ENCODE measurements around the gene ANKRD35.
"Not testable (repeated sequence)": the region's sequence is repeated elsewhere in the genome, so short reads cannot be mapped to it uniquely, and the experiment has no call there.

ANKRD35 gene

GRCh38 chr1:145845144-145845513 lies 40.5 kb downstream of the ANKRD35 start:
- H3K4me3 ChIP-seq (ENCODE audit: control insufficient read depth, low read depth, low read length) = peak overlapping the region; percentile 59
- TF ChIP-seq CTCF (conservative IDR thresholded peaks at IDR 0.05; ENCODE audit: control insufficient read depth, insufficient read depth, low read depth, low read length) = no peak
- no peak for DNase-seq (ENCODE audit: low read depth)

GRCh38 chr1:145843031-145843430 lies 42.6 kb downstream of the ANKRD35 start:
- no peak for DNase-seq (ENCODE audit: low read depth)
- no peak overlapping the region for H3K4me3 ChIP-seq (ENCODE audit: control insufficient read depth, low read depth, low read length)
- no peak for TF ChIP-seq CTCF (conservative IDR thresholded peaks at IDR 0.05; ENCODE audit: control insufficient read depth, insufficient read depth, low read depth, low read length)

- DNase-seq (ENCODE audit: low read depth) = no peak
- no peak for TF ChIP-seq CTCF (conservative IDR thresholded peaks at IDR 0.05; ENCODE audit: control insufficient read depth, insufficient read depth, low read depth, low read length)
- H3K4me3 ChIP-seq (ENCODE audit: control insufficient read depth, low read depth, low read length) = no peak overlapping the region
Measured at GRCh38 chr1:145837656-145838055, 48.0 kb downstream of the ANKRD35 start.

- H3K4me3 ChIP-seq (ENCODE audit: control insufficient read depth, low read depth, low read length); DNase-seq (ENCODE audit: low read depth): not testable (repeated sequence)
Measured at GRCh38 chr1:145830810-145831209, 54.9 kb downstream of the ANKRD35 start.

GRCh38 chr1:145828367-145829026 lies 57.2 kb downstream of the ANKRD35 start:
- no peak for TF ChIP-seq CTCF (conservative IDR thresholded peaks at IDR 0.05; ENCODE audit: control insufficient read depth, insufficient read depth, low read depth, low read length)
- no peak overlapping the region for H3K4me3 ChIP-seq (ENCODE audit: control insufficient read depth, low read depth, low read length)
- DNase-seq (ENCODE audit: low read depth) = no peak

- no peak for TF ChIP-seq CTCF (conservative IDR thresholded peaks at IDR 0.05; ENCODE audit: control insufficient read depth, insufficient read depth, low read depth, low read length)
- H3K4me3 ChIP-seq (ENCODE audit: control insufficient read depth, low read depth, low read length) = no peak overlapping the region
- no peak for DNase-seq (ENCODE audit: low read depth)
Measured at GRCh38 chr1:145827966-145828365, 57.7 kb downstream of the ANKRD35 start.

- TF ChIP-seq CTCF (conservative IDR thresholded peaks at IDR 0.05; ENCODE audit: control insufficient read depth, insufficient read depth, low read depth, low read length) = peak; percentile 7
- DNase-seq (ENCODE audit: low read depth) = no peak
- H3K4me3 ChIP-seq (ENCODE audit: control insufficient read depth, low read depth, low read length) = no peak overlapping the region
Measured at GRCh38 chr1:145826030-145826429, 59.6 kb downstream of the ANKRD35 start.

All from fibroblast of mammary gland (primary cell).